GM18907 (cell line): Measurements from ENCODE around the gene BRD7.
"Not testable (repeated sequence)": the region's sequence is repeated elsewhere in the genome, so short reads cannot be mapped to it uniquely, and the experiment has no call there.

ENCODE experiments used
- ATAC-seq: cut with Tn5 transposase; IDR thresholded peaks from one replicate; pipeline ENCODE4 v1.9.1; 2021; ENCODE audit warnings: mild to moderate bottlenecking, moderate library complexity; ENCODE audit not compliant: unreplicated experiment

The BRD7 gene

GRCh38 chr16:50360033-50360778 is 8.6 kb downstream of the BRD7 start:
- ATAC-seq, result no peak

- no peak for ATAC-seq
Measured at GRCh38 chr16:50359626-50360025, 9.2 kb downstream of the BRD7 start.

DNA sequence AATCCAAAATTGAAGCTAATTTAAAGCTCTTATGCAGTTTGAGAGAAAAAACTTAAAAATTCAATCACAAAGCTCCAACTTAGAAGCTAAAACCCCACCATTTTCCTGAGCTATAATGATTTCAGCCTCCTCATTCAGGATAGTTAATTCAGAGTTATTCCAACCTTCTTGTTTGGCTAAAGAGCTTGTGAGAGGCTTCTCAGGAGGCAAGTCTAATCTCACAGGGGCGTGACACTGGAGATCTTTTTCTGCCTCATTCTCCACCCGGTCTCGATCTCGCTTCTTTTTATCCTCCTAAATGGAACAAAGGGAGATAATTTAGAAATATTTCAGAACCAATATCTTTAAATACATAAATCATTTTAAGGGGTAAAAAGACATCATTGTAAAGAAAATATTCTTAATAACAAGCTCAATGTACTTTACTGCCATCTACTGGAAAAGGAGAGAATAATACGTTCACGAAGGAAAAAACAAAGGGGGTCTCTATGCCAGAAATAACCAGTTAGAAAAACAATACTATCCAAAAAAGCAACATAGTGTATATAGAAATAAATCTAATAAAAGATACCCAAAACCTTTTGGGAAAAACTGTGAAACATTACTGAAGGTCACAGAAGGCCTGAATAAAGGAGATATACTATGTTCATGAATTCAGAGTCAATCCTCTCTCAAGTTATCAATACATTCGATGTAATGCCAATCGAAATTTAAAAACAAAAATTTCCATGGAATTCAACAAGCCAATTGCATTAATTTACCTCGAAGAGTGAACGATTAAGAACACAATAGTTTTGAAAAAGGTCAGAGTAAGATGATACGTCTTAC is 13.9 kb downstream of the BRD7 start:
- no peak for ATAC-seq

- ATAC-seq, result no peak
Measured at GRCh38 chr16:50354082-50354481, 14.7 kb downstream of the BRD7 start.

- no peak for ATAC-seq
Measured at GRCh38 chr16:50351952-50352351, 16.8 kb downstream of the BRD7 start.

GRCh38 chr16:50351116-50351515 is 17.7 kb downstream of the BRD7 start:
- no peak for ATAC-seq

- not testable (repeated sequence) for ATAC-seq
Measured at GRCh38 chr16:50345210-50345609, 23.6 kb downstream of the BRD7 start.

- ATAC-seq, result not testable (repeated sequence)
Measured at GRCh38 chr16:50343566-50343965, 25.2 kb downstream of the BRD7 start.

DNA sequence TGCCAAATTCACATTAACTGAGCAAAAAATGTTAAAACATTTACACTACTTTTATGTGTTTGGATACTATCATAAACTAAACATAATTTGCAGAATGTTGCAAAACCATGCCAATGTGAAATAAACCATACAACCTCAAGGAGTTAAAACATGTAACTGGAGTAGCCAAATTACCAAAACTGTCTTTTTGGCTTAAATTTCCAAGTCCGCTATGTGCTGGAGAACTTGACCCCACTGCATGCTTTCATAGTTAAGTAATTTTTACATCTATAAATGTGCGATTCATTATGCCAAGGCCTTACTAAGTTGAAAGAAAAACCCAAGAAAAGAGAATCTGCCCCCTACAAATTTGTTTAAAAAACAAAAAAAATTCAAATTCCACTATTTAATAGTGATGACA is 28.2 kb downstream of the BRD7 start:
- ATAC-seq, result no peak

DNA sequence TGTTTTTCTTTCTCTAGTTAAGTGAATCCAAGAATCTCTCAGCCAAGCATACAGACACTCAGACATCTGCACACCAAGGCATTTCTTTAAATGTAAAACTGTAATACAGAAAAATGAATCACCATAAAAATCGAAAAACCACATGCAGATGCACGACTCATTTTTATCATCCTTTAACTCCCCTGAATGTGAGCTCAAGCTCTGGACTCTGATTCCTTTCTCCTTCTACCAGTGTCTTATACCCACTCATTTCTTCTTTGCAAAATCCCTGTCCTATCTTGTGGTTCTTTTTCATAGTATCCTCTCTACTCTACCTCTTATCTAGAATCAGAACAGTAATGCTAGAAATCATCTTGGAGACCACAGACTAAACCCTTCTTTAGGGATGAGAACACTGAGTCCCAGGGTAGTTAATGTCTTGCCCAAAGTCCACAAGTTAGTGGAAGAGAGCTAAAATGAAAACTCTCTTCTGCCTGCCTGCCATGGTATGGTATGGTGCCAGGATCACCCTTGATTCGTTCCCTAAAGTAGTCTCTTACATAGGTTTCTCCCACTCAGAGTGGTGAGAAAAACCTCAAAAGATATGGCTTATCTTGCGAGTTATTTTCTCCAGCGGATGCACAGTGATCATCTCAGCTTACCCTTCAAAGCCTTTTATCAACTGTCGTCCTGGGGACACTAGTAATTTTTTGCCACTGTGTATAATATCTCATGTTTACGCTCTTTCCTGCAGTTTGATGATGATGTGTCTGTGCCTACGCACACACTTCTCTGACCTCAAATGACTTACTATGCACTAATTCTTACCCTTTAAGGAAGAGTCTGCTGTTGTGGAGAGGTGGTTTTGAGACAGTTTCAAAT is 30.2 kb downstream of the BRD7 start:
- ATAC-seq, result no peak

DNA sequence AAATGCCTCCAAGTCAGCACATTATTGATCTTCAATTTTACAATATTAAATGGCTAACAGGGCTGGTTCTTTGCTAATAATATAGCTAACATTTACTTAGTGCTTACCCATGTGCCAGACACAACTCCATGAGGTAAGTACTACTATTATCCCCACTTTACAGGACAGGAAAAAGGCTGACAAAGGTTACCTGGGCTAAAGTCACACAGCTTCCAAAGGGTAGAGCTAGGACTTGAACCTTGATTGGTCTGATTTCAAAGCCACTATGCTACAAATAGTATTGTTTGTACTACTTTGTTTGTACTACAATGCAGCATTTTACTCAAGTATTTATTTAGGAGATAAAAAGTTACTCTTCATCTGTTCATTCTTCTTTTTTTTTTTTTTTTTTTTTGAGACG is 31.9 kb downstream of the BRD7 start:
- ATAC-seq, result no peak

DNA sequence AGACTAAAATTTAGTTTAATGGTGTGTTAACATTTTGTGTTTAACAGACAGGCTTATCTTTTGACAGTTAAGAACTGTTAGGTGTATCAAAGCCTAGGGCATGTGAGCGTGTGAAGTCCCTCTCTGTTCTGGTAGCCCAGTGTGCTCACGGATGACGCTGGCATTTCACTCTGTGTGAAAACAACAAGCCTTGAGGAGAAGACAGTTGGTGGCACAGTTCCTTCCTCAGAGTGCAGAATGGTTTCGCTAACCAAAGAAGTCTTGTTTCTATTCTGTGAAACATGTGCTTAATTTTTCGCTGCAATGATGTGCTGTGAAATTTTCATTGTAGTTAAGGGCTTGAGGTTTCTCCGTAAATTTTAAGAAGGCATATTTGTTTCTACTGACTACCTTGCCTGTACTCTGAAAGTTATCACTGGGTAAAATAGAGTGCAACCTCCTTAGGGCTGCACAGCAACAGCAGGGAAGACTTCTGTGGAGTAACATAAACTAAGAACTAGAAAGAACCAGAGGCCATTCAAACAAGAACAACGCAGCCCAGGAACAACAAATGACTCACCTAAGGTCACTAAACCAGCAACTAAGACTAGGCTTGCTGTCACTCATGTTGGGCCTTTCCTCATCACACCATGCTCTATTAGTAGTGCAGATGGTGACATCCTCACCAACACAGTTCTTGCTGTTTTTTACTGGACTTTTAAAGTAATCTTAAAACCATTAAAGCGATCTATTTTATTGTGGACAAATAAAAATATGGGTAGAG is 33.4 kb downstream of the BRD7 start:
- ATAC-seq, result peak; percentile 87

GRCh38 chr16:50334106-50334975 is 34.4 kb downstream of the BRD7 start:
- no peak for ATAC-seq

DNA sequence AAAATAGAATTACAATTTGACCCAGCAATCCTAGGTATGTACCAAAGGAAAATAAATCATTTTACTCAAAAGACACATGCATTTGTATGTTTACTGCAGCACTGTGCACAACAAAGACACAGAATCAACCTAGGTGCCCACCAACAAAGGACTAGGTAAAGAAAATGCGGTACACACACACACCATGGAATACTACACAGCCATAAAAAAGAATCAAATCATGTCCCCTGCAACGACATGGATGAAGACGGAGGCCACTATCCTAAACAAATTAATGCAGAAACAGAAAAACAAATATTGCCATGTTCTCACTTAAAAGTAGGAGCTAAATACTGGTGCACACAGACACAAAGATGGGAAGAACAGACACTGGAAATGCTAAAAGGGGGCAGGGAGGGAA is 36.2 kb downstream of the BRD7 start:
- no peak for ATAC-seq

DNA sequence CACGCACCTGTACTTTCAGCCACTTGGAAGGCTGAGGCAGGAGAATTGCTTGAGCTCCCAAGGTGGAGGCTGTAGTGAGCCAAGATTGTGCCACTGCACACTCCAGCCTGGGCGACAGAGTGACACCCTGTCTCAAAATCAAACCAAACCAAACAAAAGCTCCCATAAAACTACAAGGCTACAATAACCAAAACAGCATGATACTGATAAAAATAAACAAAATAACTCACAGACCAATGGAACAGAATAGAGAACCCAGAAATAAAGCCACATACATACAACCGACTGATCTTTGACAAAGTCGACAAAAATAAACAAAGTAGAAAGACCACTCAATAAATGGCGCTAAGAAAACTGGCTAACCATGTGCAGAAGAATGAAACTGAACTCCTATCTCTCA is 37.2 kb downstream of the BRD7 start:
- ATAC-seq, result no peak

DNA sequence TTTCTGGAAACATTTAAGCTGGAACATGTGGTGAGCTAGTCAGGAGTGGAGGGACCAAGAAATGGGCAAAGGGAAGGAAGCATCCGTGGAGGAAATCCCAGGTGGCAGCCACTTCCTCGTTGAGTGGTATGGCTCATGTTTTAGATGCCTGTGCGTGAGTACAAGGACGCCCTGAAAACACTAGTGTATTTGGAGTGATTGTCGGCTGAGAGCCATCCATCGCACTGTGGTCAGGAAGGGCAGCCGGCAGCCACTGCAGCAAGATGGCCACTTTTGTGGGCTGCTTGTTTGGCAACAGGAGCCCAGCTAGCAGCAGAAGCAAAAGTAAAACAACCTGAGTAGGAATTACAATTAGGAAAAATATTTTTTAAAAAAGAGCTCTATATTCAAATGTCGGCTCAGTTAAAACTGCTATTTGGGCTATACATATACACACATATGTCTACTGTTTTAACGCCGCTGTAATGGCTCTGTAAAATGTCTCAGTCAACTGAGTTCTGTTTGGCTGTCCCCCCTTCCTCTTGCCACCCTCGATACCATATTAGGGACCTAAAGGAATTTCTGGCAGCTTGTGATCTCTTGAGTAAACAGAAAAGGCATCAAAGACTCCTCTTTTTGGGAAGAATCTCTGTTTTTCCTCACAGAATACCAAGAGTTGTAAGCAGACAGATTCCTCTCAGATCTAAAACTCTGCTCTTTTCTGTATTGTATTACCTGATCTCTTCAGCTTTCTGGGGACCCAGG is 39.2 kb downstream of the BRD7 start:
- ATAC-seq, result no peak

DNA sequence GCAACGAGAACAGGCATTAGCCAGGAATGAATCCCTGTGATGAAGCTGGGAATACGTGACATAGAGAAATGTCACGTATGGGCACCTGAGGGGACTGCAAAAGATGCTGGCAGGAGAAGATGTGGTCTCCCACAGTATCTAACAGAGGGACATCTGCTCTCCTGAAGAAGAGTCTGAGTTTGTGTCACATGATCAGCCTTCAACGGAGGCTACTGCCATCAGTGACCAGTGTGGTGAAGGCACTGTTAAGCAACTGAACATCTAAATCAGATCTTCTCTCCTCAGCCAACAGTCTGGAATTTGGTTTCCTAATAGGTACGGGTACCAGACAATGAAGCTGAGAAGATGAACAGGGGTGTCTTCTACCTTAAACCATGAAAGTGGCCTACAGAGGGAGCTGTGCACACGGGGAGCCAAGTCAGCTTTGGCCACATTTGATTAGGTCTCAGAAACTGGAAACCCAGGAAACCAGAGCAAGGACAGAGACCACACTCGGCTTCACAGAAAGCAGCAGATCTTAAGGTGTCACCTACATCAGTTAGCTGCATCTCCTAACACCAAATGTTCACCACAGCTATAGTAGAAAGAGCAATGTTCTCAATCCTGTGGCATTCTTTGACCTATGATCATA is 41.8 kb downstream of the BRD7 start:
- peak; percentile 62 for ATAC-seq

DNA sequence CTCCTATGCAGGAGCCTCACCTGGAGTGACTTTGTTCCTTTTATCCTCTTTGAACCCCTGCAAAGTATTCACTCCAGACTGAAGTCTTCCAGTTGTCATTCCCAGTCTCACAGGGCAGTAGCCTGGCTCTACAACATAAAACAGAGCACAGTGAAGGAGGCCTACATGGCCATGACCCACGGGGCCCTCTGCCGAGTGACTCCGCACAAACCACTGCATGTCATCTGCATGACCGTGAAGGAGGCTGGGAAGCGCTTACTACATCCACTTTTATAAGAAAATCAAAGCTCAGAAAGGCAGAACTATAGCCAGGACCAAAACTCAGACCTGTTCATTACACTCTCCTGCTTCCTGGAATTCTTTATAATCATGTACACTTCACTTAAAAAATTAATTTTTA is 42.5 kb downstream of the BRD7 start:
- no peak for ATAC-seq

GRCh38 chr16:50324345-50324744 is 44.4 kb downstream of the BRD7 start:
- no peak for ATAC-seq
